Activated CD4-positive, alpha-beta T cell treated with anti-CD3 and anti-CD28 coated beads for 24 hours (primary cell): ENCODE results near the gene SBNO2.
"Not testable (repeated sequence)": the region's sequence is repeated elsewhere in the genome, so short reads cannot be mapped to it uniquely, and the experiment has no call there.

Source experiments
- DNase-seq, 2 donors: peaks; one replicate each; pipeline ENCODE4 v3.0.0-alpha.2; 2020; ENCODE audit warnings: low read depth in 2 of 2

SBNO2 gene

GRCh38 chr19:1173845-1174809 lies at the start of gene SBNO2:
TSS of gene SBNO2 (minus strand) at chr19:1174268. CDS start at chr19:1154276, 19,992 bp downstream.
- peak; percentile 91 to 94 for DNase-seq

- no peak for DNase-seq
Observed at GRCh38 chr19:1223018-1223855, 49.2 kb upstream of the SBNO2 start.

GRCh38 chr19:1222394-1222793 lies 48.3 kb upstream of the SBNO2 start:
- no peak for DNase-seq

GRCh38 chr19:1221904-1222255 lies 47.8 kb upstream of the SBNO2 start:
- no peak for DNase-seq

GRCh38 chr19:1220976-1221903 lies 47.2 kb upstream of the SBNO2 start:
- no peak for DNase-seq

- DNase-seq, result no peak
Observed at GRCh38 chr19:1220477-1220930, 46.4 kb upstream of the SBNO2 start.

GRCh38 chr19:1219786-1220476 lies 45.9 kb upstream of the SBNO2 start:
- DNase-seq, result no peak

- no peak for DNase-seq
Observed at GRCh38 chr19:1218751-1219567, 44.9 kb upstream of the SBNO2 start.

GRCh38 chr19:1217366-1217765 lies 43.3 kb upstream of the SBNO2 start:
- DNase-seq, result no peak

- DNase-seq, result no peak
Observed at GRCh38 chr19:1216756-1217155, 42.7 kb upstream of the SBNO2 start.

GRCh38 chr19:1214862-1215731 lies 41.0 kb upstream of the SBNO2 start:
- DNase-seq, result no peak

- no peak for DNase-seq
Observed at GRCh38 chr19:1214299-1214861, 40.3 kb upstream of the SBNO2 start.

GRCh38 chr19:1213391-1214286 lies 39.6 kb upstream of the SBNO2 start:
- DNase-seq, result no peak

- no peak for DNase-seq
Observed at GRCh38 chr19:1211494-1212234, 37.6 kb upstream of the SBNO2 start.

GRCh38 chr19:1210227-1210538 lies 36.1 kb upstream of the SBNO2 start:
- DNase-seq, result no peak

GRCh38 chr19:1208830-1209229 lies 34.8 kb upstream of the SBNO2 start:
- DNase-seq, result not testable (repeated sequence)

- DNase-seq, result no peak
Observed at GRCh38 chr19:1206864-1207450, 32.9 kb upstream of the SBNO2 start.
